ENCODE results near the gene CCDC6. TPM values are rescaled to one million over a fixed set of nuclear protein-coding genes. Genes with fewer than 3 reads are reported as not detected.

The CCDC6 gene
- total and polyA plus RNA-seq, 9 donors, result 12.2 to 46.8 (median 34.1) TPM

DNA sequence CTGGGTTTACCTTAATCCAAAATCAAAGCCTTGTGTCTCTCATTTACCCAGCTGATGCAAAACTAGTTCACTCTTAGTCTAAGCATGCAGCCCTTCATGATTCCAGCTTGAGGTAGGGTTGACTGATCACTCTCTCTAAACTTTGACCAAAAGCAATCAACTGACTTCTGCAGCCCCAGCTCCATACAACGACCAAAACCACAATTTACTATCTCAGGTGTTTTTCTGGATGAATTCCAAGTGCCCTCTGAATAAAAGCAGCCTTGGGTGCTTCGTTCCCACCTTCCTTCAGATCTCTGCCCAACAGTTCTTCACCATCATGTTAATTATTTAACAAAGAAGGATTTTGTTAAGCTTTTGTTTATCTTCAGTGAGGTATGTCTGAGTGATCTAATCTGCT, 62.6 kb downstream of the CCDC6 start:
- 74 to 80% (median 78%) methylated on average over 2 of the region's 2 CpGs for WGBS, 3 donors
- Histone ChIP-seq H3K36me3 (no peaks in the 10 kb centered on the region), H3K4me1 (ENCODE audit: insufficient read depth) (peaks cover 2% of the 10 kb centered on the region), H3K4me3 (no peak overlapping the region), H3K27me3 (no peaks in the 10 kb centered on the region), H3K9me3 (no peaks in the 10 kb centered on the region), H3K27ac (no peak overlapping the region)
- intact Hi-C loops (cut with DNase I), result no loop called here
- no peak for TF ChIP-seq EP300 (IDR thresholded peaks at IDR 0.05)
- TF ChIP-seq POLR2A (IDR thresholded peaks at IDR 0.05), result no peak
- TF ChIP-seq CTCF (IDR thresholded peaks at IDR 0.05), result no peak
- DNase-seq, result no peak

GRCh38 chr10:59839576-59839975, 66.8 kb downstream of the CCDC6 start:
- Histone ChIP-seq H3K9me3 (no peaks in the 10 kb centered on the region), H3K4me3 (no peak overlapping the region), H3K4me1 (ENCODE audit: insufficient read depth) (peaks cover 2% of the 10 kb centered on the region), H3K27me3 (no peaks in the 10 kb centered on the region), H3K36me3 (no peaks in the 10 kb centered on the region), H3K27ac (no peak overlapping the region)
- TF ChIP-seq EP300 (IDR thresholded peaks at IDR 0.05) (no peak), POLR2A (IDR thresholded peaks at IDR 0.05) (no peak), CTCF (IDR thresholded peaks at IDR 0.05) (no peak)
- 81 to 88% (median 83%) methylated on average over 6 of the region's 6 CpGs for WGBS, 3 donors
- intact Hi-C loops (cut with DNase I), result loop anchor here in 1 of 4 donors (10.0 kb wide), 1 partner anchor 65 kb away; the partner anchor contains the start of gene CCDC6
- no peak for DNase-seq

GRCh38 chr10:59838085-59838789, 68.1 kb downstream of the CCDC6 start:
- Histone ChIP-seq H3K4me3 (no peak overlapping the region), H3K9me3 (no peaks in the 10 kb centered on the region), H3K36me3 (no peaks in the 10 kb centered on the region), H3K27ac (no peak overlapping the region), H3K27me3 (no peaks in the 10 kb centered on the region), H3K4me1 (ENCODE audit: insufficient read depth) (peaks cover 2% of the 10 kb centered on the region)
- WGBS, 3 donors, result 96 to 99% (median 99%) methylated on average over 2 of the region's 2 CpGs
- no peak for DNase-seq
- no peak for TF ChIP-seq EP300 (IDR thresholded peaks at IDR 0.05)
- no peak for TF ChIP-seq CTCF (IDR thresholded peaks at IDR 0.05)
- no peak for TF ChIP-seq POLR2A (IDR thresholded peaks at IDR 0.05)
- intact Hi-C loops (cut with DNase I), result loop anchor here in 1 of 4 donors (10.0 kb wide), 1 partner anchor 67 kb away; the partner anchor contains the start of gene CCDC6

DNA sequence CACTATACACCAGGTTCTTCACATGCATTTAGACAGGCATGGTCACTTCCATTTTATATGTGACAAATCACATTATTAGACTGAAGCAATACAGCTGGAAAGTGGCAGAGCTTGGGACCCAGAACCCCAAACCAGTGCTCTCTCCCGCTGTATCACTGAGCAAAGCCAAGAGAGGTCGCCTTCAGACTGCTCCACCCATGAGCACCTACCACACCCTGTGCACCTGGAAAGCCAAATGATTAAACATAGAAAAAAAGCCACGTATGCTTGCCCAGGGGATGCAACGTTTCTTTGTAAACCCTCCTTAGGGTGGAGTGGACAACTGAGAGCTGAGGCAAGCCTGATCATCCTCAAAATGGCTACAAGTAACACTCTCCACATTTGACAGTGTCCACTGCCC, 72.5 kb downstream of the CCDC6 start:
- Histone ChIP-seq H3K9me3 (no peaks in the 10 kb centered on the region), H3K27me3 (no peaks in the 10 kb centered on the region), H3K4me3 (no peak overlapping the region), H3K36me3 (no peaks in the 10 kb centered on the region), H3K27ac (no peak overlapping the region), H3K4me1 (ENCODE audit: insufficient read depth) (no peaks in the 10 kb centered on the region)
- DNase-seq, result no peak
- intact Hi-C loops (cut with DNase I), result loop anchor here in 2 of 4 donors (5.0 to 10.0 kb wide), 2 partner anchors 71 to 207 kb away; partner anchors contain the start of gene CCDC6 (in 1 of the 2)
- WGBS, 3 donors, result 77 to 82% (median 81%) methylated on average over 4 of the region's 4 CpGs
- no peak for TF ChIP-seq CTCF (IDR thresholded peaks at IDR 0.05)
- TF ChIP-seq EP300 (IDR thresholded peaks at IDR 0.05), result no peak
- no peak for TF ChIP-seq POLR2A (IDR thresholded peaks at IDR 0.05)

All from ovary (tissue), 9 donors.